Measurements from ENCODE around the gene SLC35G2. TPM values are rescaled to one million over a fixed set of nuclear protein-coding genes. Genes with fewer than 3 reads are reported as not detected.

Gene SLC35G2
- total and polyA plus RNA-seq, 2 donors (not counting 3 experiments of a cell fraction or from before 2014, with no cell fraction given), result 19.4 to 23.9 TPM

- H4K20me1 ChIP-seq (replicated peaks; ENCODE audit: control insufficient read depth, extremely low read depth, insufficient read depth, low read length), result no peaks in the 10 kb centered on the region
- intact Hi-C loops (cut with micrococcal nuclease), result no loop called here
- no peaks in the 10 kb centered on the region for H3K36me3 ChIP-seq (ENCODE audit: control insufficient read depth in 2 of 2, extremely low read depth in 1 of 2, insufficient read depth in 2 of 2, low read length in 2 of 2)
- no TSS peak for BruUV-seq (replicated peaks)
- ChIA-PET POLR2A (no interaction called here), CTCF (interaction anchor here (0.9 kb wide), 1 partner anchor 12 kb away, joined by 3 read pairs; no protein-coding TSS in a partner anchor)
- FAIRE-seq (no peak), DNase-seq (ENCODE audit: low read depth, low spot score) (no peak)
- no peak for TF ChIP-seq POLR2A (IDR thresholded peaks at IDR 0.05; ENCODE audit: low read depth, low read length)
- TF ChIP-seq JUN (IDR thresholded peaks at IDR 0.05; ENCODE audit: borderline replicate concordance, insufficient read depth, insufficient read length, low read depth), result no peak
- no peak for TF ChIP-seq MAX (IDR thresholded peaks at IDR 0.05; ENCODE audit: insufficient read depth, insufficient read length)
- no peak for TF ChIP-seq FOS (IDR thresholded peaks at IDR 0.05; ENCODE audit: borderline replicate concordance, insufficient read depth, low read length)
- TF ChIP-seq MYC (IDR thresholded peaks at IDR 0.05; ENCODE audit: low read depth, low read length), result no peak
- no peak for TF ChIP-seq CTCF (IDR thresholded peaks at IDR 0.05; ENCODE audit: extremely low read depth in 1 of 2, insufficient read depth in 1 of 2, low read depth in 1 of 2, low read length in 2 of 2)
- no peak for TF ChIP-seq EZH2 (IDR thresholded peaks at IDR 0.05; ENCODE audit: borderline replicate concordance, low read depth, low read length, severe bottlenecking)
- H3K4me2 ChIP-seq (ENCODE audit: insufficient read depth, low read length), result no peak overlapping the region
- peaks cover 0 to 3% of the 10 kb centered on the region in 2 experiments for H3K27me3 ChIP-seq (ENCODE audit: control insufficient read depth in 2 of 2, insufficient read depth in 2 of 2, low read length in 2 of 2)
- H3K4me1 ChIP-seq (ENCODE audit: control insufficient read depth, extremely low read depth, insufficient read depth, low read length), result peaks cover 15% of the 10 kb centered on the region
- dilution Hi-C loops (cut with MboI; ENCODE audit: extremely low pct_ligation_motif_present, low sequenced_read_pairs), result no loop called here
- H3K9me1 ChIP-seq (replicated peaks; ENCODE audit: control insufficient read depth, extremely low read depth, insufficient read depth, low read length), result no peaks in the 10 kb centered on the region
- no peak overlapping the region for H3K9ac ChIP-seq (replicated peaks; ENCODE audit: extremely low read depth, insufficient read depth, low read length)
- no peaks in the 10 kb centered on the region for H3K9me3 ChIP-seq (replicated peaks; ENCODE audit: control insufficient read depth, insufficient read depth, low read length)
- H2AFZ ChIP-seq (ENCODE audit: low read depth, low read length), result no peak overlapping the region
- no peak overlapping the region for H3K27ac ChIP-seq (ENCODE audit: insufficient read depth, low read depth, low read length)
- H3K79me2 ChIP-seq (ENCODE audit: control insufficient read depth, insufficient read depth, low read length), result no peaks in the 10 kb centered on the region
- H3K4me3 ChIP-seq (replicated peaks in 1 of 3; ENCODE audit: insufficient read depth in 1 of 3, low read depth in 1 of 3, low read length in 3 of 3), result no peak overlapping the region
Observed at GRCh38 chr3:136790786-136791185, 28.1 kb upstream of the SLC35G2 start.

All from endothelial cell of umbilical vein (primary cell).